Urothelium cell line (cell line): Measurements from ENCODE around the gene PRELP.
A peak's percentile ranks its signal among the peaks of the same experiment; 100 is the strongest.

Experiments
- DNase-seq: peaks from one replicate; pipeline ENCODE4 v3.0.0; 2011; ENCODE audit warnings: low spot score, mixed read lengths
- FAIRE-seq: peaks from 2 replicates; lab custom pipeline; 2011; peaks lifted over from hg19 to GRCh38; lab: Jason Lieb, UNC

The PRELP gene

GRCh38 chr1:203476216-203476814, 709 bp downstream of the PRELP start:
- DNase-seq, result no peak
- FAIRE-seq, result no peak

DNA sequence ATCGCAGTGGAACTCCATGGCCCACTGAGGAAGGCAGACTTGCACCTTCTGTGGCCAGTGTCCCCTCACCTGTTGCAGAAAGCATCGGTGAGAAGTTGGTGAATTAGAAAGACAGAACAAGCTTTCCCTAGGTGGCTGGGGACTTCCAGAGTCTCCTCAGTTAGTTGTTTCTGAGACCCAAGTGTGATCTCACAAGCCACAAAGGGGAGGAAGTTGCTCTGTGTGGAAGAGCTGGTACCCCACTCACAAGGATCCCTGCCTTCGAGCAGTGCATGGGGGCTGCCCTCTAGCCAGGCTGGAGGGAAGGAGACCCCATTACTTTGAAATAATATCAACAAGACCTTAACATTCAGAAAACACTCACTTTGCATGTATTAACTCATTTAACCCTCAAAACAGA, 2.1 kb downstream of the PRELP start:
- FAIRE-seq, result no peak
- DNase-seq, result no peak

- FAIRE-seq, result no peak
These were observed 2.6 kb downstream of the PRELP start for GRCh38 chr1:203478231-203478630.

DNA sequence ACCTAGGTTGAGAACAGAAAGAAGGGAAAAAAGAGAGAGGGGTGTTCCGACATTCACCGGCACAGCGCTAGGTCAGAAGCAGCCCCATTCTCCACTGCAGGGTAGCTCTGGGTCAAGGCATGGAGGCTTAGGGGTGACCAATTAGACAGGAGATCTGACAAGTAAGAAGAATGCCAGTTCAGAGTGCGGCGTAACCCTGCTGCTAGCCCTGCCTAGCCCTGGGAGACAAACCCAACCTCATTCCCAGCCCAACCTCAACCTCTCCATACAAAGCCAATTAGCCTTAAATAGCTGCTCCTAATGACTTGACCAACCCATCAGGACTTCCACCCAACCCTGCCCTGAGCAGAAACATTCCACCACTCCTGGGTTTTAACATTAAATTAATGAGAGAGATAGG, 3.4 kb downstream of the PRELP start:
- DNase-seq, result no peak
- no peak for FAIRE-seq

More at GRCh38 chr1:203478231-203478630, 2.6 kb downstream of the PRELP start:
- no peak for DNase-seq

- no peak for FAIRE-seq
- DNase-seq, result no peak
These were observed 4.0 kb downstream of the PRELP start for GRCh38 chr1:203479646-203480045.

- FAIRE-seq (no peak), DNase-seq (no peak)
These were observed 4.5 kb downstream of the PRELP start for GRCh38 chr1:203480084-203480483.

- DNase-seq (peak; percentile 89), FAIRE-seq (no peak)
These were observed 5.0 kb downstream of the PRELP start for GRCh38 chr1:203480525-203481084.

- DNase-seq, result no peak
- FAIRE-seq, result no peak
These were observed 5.6 kb downstream of the PRELP start for GRCh38 chr1:203481196-203481595.

DNA sequence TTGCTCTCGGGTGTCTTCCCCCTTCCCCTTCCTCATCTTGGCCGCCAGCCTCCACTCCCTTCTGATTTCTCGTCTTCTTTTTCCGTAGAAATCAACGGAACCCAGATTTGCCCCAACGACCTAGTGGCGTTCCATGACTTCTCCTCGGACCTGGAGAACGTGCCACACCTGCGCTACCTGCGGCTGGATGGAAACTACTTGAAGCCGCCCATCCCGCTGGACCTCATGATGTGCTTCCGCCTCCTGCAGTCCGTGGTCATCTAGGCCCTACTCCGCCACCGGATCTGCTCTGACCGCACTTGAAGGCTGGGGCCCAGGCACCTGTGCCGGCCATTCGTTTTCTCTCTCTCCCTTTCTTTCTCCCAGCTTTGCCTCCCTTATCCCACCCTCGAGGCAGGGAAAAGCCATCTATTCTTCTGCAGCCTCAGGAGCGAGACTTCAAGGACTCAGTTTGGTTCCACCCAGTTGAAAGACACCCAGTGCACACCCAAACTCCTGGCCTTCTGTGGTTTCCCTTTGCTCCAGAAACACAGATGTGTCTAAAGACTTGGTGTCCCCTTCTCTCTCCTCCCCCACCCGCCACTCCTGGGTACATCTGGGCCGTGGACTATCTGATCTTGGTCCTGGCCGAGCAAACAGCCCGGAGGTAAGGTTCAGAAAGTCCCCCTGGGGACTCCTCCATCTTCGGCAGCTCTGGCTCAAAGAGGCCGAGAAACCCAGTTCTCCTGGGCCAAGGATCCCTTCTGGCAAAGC, 11.2 kb downstream of the PRELP start:
- FAIRE-seq (peak; percentile 59), DNase-seq (no peak)

- FAIRE-seq (no peak), DNase-seq (no peak)
These were observed 12.9 kb downstream of the PRELP start for GRCh38 chr1:203488539-203488938.

GRCh38 chr1:203490607-203491006, 15.0 kb downstream of the PRELP start:
- no peak for FAIRE-seq
- DNase-seq, result no peak

- no peak for FAIRE-seq
These were observed 16.1 kb downstream of the PRELP start for GRCh38 chr1:203491664-203492063.

GRCh38 chr1:203492082-203492747, 16.6 kb downstream of the PRELP start:
- DNase-seq (no peak), FAIRE-seq (no peak)

More at GRCh38 chr1:203491664-203492063, 16.1 kb downstream of the PRELP start:
- DNase-seq, result no peak

DNA sequence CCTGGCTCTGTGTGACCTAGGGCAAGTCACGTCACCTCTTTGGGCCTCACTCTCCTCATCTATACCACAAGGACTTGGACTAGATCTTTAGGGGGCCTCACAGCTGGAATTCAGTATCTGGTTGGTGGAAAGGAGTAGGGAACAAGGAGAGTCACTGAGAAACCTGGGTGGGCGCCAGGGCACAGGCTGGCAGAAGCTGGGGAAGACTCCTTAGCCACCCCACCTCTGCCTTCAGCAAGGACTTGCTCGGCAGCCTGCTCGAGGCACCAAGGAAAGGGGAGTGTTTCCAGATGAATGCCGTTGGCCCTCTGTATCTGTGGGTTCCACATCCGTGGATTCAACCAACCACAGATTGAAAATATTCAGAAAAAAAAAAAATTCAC, 17.1 kb downstream of the PRELP start:
- FAIRE-seq, result no peak
- no peak for DNase-seq

DNA sequence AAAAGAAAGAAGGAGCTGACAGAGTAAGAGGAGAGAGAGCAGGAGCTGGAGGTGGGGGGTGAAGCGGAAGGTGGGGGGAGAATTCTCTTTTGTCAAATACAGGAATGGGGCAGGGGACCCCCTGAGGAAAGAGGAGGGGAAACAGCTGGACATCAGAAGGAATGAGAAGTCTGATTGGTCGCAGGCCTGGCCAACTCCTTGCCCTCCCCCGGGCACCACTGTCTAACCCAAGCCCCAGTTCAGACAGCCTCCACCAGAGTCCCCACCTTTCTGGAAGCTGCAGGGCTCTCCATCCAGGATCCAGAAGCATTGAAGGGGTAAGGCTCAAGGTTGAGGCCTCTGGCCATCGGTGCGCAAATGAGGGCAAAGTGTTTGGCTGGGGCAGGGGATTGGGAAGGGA, 18.3 kb downstream of the PRELP start, which contains the start of gene OPTC:
Gene OPTC (plus strand): TSS at position 253 of the 400 bp plus-strand sequence. CDS start 1,853 bp downstream, outside the sequence.
- FAIRE-seq, result no peak
- no peak for DNase-seq

DNA sequence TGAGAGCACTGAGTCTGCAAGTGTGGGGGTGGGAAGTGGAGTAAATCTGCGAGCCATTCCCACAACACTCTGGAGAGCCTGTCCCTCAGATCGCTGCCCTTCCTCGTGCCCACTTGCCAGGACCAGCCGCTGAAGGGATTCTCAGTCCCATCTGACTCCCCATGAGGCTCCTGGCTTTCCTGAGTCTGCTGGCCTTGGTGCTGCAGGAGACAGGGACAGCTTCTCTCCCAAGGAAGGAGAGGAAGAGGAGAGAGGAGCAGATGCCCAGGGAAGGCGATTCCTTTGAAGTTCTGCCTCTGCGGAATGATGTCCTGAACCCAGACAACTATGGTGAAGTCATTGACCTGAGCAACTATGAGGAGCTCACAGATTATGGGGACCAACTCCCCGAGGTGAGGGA, 20.2 kb downstream of the PRELP start:
- FAIRE-seq, result no peak
- no peak for DNase-seq

DNA sequence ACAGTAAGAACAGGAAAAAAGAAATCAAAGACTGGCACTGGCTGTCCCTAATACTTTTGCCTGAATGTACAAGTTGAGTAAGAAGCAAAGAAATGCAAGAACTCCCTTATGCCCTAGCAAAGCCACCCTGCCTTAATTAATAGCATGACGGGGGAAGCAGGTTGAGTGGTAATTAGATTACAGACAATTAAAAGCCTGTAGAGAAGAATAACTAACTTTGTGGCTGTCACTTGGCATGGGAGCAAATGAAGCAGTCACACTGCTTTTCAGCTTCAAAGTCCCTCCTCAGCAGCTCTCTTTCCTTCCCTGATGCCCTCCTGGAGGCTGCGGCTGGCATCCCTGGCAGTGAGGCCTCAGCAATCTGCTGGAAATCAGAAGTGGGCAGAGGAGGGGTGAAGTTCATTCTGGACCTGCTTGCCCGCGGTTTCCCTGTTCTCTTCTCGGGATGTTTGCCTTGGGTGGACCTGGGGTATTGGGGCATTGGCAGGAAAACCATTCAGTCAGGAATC, 21.7 kb downstream of the PRELP start:
- FAIRE-seq (no peak), DNase-seq (no peak)

- peak; percentile 97 for FAIRE-seq
- DNase-seq, result no peak
These were observed 24.2 kb downstream of the PRELP start for GRCh38 chr1:203499643-203500278.

- DNase-seq (no peak), FAIRE-seq (no peak)
These were observed 24.7 kb downstream of the PRELP start for GRCh38 chr1:203500279-203500678.

- no peak for FAIRE-seq
- DNase-seq, result no peak
These were observed 28.2 kb downstream of the PRELP start for GRCh38 chr1:203503836-203504235.
